Left colon (tissue), 2 donors: ENCODE data around the gene RGS2. TPM values are rescaled to one million over a fixed set of nuclear protein-coding genes. Genes with fewer than 3 reads are reported as not detected.

Experiments used
- ATAC-seq: fragments of 200-7000 bp; cut with Tn5 transposase; one replicate; pipeline ENCODE4 v1.9.1; 2020; ENCODE audit warnings: mild to moderate bottlenecking, moderate library complexity
- DNase-seq, 2 donors: peaks; one replicate each; pipeline ENCODE4 v3.0.0-alpha.2; 2020
- intact Hi-C, 2 donors: fragments of 100-400 bp; cut with DNase I in 1 of 2; cut with micrococcal nuclease in 1 of 2; formaldehyde crosslinking; loops; one replicate each; pipeline versions ENCODE4 v1.11.2 to v1.14.0; 2022; cut with DNase I, micrococcal nuclease
- long read RNA-seq: library from polyadenylated mRNA; unstranded; transcript quantifications from one replicate; pipeline ENCODE4 v2.0.0, GENCODE V29; 2021
- total RNA-seq, 2 donors: library from RNA; stranded (reverse); fragmentation: NEBNext Ultra II Directional; extraction: Animal tissue kit (Norgen Biotek cat#: 25700); gene quantifications; one replicate each; pipeline ENCODE4 v1.2.1, GENCODE V29; 2021
- donor health status: DM: no; HTN: no; CAD: no.
- donor health status: DM: yes; HTN: yes; CAD: no.

The RGS2 gene
- 10 to 100 TPM; 16.0 to 41.5 TPM for total RNA-seq
- long read RNA-seq, transcript RGS2-201 (5 exons, 1,354 nt): major isoform, 6 of 6 reads
- long read RNA-seq, partial matches to known transcripts: 0 of 6 reads
- long read RNA-seq, other reads (novel, unspliced or antisense): 0 of 6 reads

DNA sequence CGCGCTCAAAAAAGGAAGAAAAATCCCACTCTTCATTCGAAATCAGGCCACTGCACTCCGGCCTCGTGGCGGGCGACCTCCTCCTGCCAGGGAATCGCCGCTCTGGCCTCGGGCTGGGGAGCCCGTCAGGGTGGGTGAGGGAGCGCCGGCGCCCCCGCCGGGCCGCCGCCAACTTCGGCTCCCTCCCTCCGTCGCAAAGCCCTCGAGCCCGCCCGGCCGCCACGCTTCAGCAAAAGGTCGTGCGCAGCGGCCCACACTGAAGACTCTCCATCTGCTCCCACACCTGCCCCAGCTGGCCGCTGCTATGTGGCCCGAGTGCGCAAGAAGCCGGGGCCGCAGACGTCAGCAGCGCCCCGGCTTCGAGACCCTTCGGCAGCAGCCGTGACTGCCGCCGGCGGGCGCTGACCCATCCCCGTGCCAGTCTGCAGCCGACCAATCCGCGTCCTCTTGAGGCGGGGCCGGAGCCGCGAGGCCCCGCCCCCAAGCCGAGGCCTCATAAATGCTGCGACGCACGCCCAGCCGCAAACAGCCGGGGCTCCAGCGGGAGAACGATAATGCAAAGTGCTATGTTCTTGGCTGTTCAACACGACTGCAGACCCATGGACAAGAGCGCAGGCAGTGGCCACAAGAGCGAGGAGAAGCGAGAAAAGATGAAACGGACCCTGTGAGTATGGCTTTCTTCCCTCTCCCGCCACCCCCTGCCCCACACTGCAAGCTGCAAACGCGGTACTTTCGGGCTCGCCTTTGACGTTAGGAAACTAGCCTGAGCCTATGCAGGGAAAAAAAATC, at the start of gene RGS2:
TSS of gene RGS2 (plus strand) at position 522 of the 789 bp plus-strand sequence. CDS start at position 555, 33 bp downstream.
- DNase-seq (peak; percentile 92), ATAC-seq (peak; percentile 96)
- intact Hi-C loops: loop anchor here (10.0 kb wide), 2 partner anchors 216 to 316 kb away; partner anchors contain the start of gene CDC73 (in 1 of the 2)

DNA sequence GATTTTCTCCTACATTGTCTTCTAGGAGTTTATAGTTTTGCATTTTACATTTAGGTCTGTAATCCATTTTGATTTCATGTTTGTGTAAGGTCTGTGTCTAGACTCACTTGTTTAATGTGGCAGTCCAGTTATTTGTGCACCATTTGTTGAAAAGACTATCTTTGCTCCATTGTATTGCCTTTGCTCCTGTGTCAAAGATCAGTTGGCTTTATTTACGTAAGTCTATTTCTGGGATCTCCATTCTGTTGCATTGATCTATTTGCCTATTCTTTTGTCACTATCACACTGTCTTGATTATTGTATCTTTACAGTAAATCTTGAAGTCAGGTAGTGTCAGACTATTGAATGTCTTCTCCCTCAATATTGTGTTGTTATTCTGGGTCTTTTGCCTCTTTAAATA, 49.7 kb upstream of the RGS2 start:
- DNase-seq: no peak
- no peak for ATAC-seq
- intact Hi-C loops: no loop called here

DNA sequence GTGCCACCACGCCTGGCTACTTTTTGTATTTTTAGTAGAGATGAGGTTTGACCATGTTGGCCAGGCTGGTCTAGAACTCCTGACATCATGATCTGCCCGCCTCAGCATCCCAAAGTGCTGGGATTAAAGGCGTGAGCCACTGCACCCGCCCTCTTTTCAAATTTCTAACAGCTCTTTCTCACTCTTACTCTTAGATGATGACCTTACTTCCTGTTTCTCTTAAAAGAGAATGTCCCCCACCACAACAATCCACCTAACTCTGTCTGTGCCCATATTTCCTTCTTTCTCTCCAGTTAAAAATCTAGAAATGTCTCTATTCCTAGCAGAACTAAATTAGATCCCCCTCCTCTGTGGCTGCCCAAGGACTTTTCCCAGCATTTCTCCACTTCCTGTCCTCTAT, 46.6 kb upstream of the RGS2 start:
- no peak for DNase-seq
- intact Hi-C loops: no loop called here
- ATAC-seq: no peak

GRCh38 chr1:192763243-192763642, 45.6 kb upstream of the RGS2 start:
- intact Hi-C loops: no loop called here
- ATAC-seq: no peak
- DNase-seq: no peak

- intact Hi-C loops: no loop called here
- ATAC-seq (no peak), DNase-seq (no peak)
Observed at GRCh38 chr1:192763756-192764155, 45.1 kb upstream of the RGS2 start.

- DNase-seq (no peak), ATAC-seq (no peak)
- intact Hi-C loops: no loop called here
Observed at GRCh38 chr1:192764675-192765074, 44.2 kb upstream of the RGS2 start.

GRCh38 chr1:192766009-192766625, 42.7 kb upstream of the RGS2 start:
- intact Hi-C loops: no loop called here
- no peak for ATAC-seq

DNA sequence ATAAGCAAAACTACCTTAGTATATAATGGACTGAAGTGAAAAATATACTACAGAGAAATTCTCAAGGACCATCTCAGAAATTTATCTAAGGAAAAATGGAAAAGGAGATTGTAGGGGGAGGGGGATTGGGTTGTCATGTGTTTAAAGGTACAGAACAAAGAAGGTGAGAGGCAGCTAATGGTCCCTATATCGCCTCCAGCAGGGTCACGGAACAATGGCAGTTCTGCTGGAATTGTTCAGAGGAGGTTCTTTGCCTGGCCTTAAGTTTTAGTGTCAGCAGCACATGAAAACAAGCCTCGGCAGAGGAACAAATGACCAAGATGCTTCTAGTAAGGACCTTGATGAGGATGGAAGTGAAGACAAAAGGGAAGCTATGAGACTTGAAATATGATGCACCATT, 42.0 kb upstream of the RGS2 start:
- ATAC-seq (no peak), DNase-seq (no peak)
- intact Hi-C loops: no loop called here

More at GRCh38 chr1:192766009-192766625, 42.7 kb upstream of the RGS2 start:
- no peak for DNase-seq

DNA sequence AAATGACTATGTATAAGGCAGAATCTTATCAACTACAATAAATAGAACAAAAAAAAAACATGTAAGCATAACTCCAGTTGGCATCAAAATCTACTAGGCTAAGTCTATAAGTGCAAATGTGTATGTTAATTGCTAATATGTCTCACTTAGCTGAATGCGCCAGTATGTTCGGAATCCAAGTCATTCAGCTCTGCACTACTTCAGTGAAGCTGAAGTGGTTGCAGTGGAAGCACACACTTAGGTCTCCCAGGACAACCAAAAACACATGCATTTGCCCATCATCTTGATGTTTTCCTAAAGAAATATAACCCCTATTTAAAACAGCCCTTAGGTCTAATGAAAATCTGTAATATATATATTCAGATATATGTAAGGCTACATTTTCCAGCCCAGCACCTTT, 41.0 kb upstream of the RGS2 start:
- ATAC-seq (no peak), DNase-seq (no peak)
- intact Hi-C loops: no loop called here

GRCh38 chr1:192768463-192768862, 40.4 kb upstream of the RGS2 start:
- no peak for DNase-seq
- ATAC-seq: no peak
- intact Hi-C loops: no loop called here

- intact Hi-C loops: no loop called here
- DNase-seq (no peak), ATAC-seq (no peak)
Observed at GRCh38 chr1:192771341-192771740, 37.5 kb upstream of the RGS2 start.

DNA sequence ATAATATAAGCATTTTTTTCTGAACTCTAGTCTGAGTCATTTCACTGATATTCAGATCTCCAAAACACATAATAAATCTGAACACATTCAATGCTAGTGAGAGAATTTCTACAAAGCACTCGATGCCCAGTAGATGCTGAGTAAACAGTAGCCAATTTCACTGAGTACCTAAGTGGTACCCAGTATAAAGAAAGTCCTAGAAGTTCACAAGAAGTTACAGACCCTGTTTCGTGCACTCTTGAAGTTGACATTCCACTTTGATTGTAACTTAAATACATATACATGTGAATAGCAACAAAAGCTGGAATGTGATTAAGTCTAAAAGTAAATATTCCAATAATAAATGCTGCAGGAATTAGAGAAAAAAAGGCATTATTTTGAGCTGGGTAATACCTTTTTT, 33.2 kb upstream of the RGS2 start:
- intact Hi-C loops: no loop called here
- no peak for DNase-seq
- ATAC-seq: no peak

DNA sequence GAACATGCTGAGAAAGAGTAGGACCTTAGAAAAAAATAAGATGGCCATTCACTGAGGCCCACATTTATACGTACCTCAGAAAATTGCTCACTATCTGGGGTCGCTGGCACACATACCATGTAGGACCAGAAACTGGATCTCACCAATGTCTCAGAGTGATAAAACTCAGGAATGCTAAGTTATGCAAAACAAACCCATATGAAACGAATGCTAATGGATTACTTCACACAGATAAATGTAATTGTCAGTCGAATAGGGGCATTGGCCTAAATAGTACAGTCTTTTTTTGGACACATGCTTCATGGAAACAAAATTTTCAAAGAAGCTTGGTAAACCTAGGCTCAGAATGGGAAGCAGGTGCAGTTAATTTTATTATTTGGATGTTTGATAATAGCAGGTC, 32.6 kb upstream of the RGS2 start:
- DNase-seq (no peak), ATAC-seq (no peak)
- intact Hi-C loops: no loop called here

- no peak for ATAC-seq
- no peak for DNase-seq
- intact Hi-C loops: no loop called here
Observed at GRCh38 chr1:192776998-192777397, 31.8 kb upstream of the RGS2 start.

- ATAC-seq: no peak
- intact Hi-C loops: no loop called here
Observed at GRCh38 chr1:192783791-192784190, 25.0 kb upstream of the RGS2 start.

DNA sequence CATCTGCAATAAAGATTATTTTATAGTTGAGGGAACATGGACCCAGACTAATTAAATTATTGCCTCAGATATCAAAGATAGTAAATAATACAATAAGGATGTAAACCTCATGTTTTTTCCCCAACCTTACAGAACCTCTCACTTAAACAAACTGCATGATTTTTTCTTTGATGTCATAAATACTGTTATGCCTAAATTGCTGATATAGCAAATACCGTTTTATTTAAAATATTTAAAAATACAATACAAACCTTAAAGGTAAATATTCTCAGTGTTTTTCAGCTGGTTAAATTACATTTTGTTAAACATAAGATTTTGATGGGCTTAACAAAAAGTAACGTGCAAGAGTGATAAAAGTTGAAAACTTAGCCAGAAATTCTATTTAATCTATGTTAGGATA, 24.4 kb upstream of the RGS2 start:
- DNase-seq (no peak), ATAC-seq (no peak)
- intact Hi-C loops: no loop called here

More at GRCh38 chr1:192783791-192784190, 25.0 kb upstream of the RGS2 start:
- DNase-seq: no peak

- ATAC-seq (no peak), DNase-seq (no peak)
- intact Hi-C loops: no loop called here
Observed at GRCh38 chr1:192786576-192786975, 22.3 kb upstream of the RGS2 start.

DNA sequence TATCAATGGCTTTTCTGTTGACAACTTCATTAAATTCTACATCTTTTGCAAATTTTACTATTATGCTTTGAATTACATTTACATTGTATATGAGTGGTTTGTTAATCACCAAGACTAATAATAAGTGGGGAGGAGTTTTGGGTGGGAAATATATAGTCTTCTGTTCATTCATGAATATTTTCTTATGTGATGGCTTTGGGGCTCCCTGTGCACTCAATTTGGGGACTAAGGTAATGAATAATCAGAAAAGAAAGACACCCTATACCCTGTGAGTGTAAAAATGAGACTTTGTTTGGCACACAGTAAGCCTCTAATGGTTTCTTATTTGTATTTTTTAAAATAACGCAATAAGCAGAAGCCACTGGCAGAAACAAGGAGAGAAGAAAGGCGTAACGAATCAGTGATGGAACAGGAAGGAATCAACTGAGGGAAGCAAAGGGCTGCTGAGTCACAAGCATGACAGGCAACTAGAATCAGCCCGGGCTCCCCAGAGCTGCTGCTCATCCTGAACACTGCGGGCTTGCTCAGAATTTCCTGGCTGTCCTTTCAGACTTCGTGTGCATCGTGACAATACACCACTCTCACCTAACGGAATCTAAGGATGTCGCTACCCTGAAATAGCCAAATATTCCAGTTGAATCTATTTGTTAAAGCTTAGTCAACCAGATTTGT, 20.8 kb upstream of the RGS2 start:
- DNase-seq (peak in 1 of 2 donors; percentile 34), ATAC-seq (no peak)
- intact Hi-C loops: no loop called here

DNA sequence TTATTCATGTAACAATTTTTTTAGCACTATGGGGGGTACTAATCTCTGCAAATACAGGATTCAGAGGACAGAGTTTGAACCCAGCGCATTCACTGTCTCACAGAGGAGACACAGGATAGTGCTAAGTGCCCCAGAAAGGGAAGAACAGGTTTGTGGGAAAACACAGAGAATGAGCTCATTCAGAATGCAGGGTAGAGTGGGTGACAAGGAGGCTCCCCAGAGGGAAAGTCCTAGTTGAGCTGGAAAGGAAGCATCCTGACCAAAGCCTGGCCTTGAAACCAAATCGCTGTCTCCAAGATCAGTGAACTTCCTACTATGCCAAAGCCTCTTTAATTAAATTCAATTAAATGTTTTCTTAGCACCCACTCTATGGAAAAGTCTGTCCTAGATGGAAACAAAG, 19.0 kb upstream of the RGS2 start:
- no peak for DNase-seq
- intact Hi-C loops: loop anchor here in 1 of 2 donors (10.0 kb wide), 1 partner anchor 315 kb away; no protein-coding TSS in a partner anchor
- ATAC-seq: no peak

DNA sequence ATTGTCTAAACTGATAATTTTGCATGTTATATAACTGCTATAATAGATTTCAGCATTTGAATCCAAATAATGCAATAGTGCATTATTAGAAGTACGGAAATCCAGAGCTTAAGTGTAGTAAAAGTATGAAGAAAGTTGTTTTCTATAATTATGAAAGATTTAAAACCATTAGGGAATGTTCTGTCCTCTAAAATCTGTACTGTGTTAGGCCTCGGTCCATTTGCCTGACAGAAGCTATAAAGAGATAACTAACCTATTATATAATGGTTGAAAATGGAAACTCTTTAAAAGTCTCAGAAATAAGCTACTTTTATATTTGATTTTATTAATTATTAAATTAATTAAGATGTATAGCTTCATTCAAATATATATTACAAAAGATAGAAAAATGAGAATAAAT, 16.2 kb upstream of the RGS2 start:
- no peak for ATAC-seq
- intact Hi-C loops: loop anchor here in 1 of 2 donors (10.0 kb wide), 1 partner anchor 318 kb away; no protein-coding TSS in a partner anchor
- no peak for DNase-seq
